NCI-H1694 treated with DMSO at 0.1 percent for 48 hours (cell line): ENCODE data around the gene C17orf67.

Experiments used
- DNase-seq: peaks from one replicate; lab custom pipeline; 2025; lab: John Stamatoyannopoulos, UW

Gene C17orf67, protein sequence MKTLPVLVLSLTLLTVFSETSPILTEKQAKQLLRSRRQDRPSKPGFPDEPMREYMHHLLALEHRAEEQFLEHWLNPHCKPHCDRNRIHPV

DNA sequence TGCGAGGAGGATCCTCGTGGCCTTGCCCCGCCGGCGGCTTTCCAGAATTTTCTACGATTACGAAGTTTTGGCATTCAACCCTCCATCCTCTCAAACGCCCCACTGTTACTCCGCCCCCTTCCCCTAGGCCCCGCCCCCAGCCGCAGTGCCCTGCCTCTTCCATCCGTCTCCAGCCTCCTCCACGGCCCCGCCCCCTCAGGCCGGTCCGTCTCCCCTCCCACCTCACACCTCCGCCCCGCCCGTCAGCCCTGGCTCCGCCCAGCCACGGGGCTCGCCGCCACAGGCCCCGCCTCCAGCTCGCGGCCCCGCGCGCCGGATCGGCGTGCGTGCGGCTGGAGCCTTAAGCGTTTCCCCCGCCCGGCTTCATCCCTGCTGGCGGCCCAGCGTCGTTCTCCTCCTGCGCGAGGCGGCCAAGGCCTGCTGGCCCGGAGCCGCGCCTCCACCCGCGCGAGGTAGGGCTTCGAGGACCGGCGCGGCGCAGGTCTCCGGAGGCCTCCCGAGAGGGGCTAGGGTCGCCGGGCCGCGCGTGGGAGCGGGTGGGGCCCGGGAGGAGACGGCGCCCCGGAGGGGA lies at the start of gene C17orf67, which contains the start of gene DGKE:
Gene C17orf67, minus strand, starts transcription at position 112 of the 571 bp plus-strand sequence. CDS start 18,110 bp downstream, outside the sequence.
Gene DGKE, plus strand, starts transcription at position 343 of the 571 bp plus-strand sequence. CDS start 645 bp downstream, outside the sequence.
- peak; percentile 87 for DNase-seq

DNA sequence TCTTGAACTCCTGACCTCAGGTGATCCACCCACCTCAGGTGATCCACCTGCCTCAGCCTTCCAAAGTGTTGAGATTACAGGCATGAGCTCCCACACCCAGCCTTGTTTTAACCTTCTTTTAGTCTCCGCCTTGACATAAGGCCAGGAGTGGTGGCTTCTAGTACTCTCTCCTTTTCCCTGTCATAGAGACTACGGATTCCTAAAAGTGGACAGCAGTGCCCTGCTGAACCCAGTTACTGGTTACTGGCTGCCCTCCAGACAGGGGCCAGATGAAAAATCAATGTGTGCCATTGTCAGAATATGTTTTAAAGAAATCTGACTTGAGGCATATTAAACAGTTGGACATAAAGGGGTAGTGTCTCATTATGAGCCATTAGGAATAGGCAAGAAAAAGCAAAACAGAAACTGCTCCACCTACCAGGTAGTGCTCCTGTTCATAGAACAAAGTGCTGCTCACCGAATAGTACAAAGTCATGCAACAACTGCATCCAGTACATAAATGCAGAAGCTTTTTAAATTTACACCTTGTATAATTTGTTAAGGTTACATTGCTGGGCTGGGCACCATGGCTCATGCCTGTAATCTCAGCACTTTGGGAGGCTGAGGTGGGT lies 48.1 kb upstream of the C17orf67 start:
- no peak for DNase-seq

GRCh38 chr17:56880571-56880970 lies 46.9 kb upstream of the C17orf67 start:
- DNase-seq, result no peak

- no peak for DNase-seq
These were observed 46.4 kb upstream of the C17orf67 start for GRCh38 chr17:56880133-56880532.

DNA sequence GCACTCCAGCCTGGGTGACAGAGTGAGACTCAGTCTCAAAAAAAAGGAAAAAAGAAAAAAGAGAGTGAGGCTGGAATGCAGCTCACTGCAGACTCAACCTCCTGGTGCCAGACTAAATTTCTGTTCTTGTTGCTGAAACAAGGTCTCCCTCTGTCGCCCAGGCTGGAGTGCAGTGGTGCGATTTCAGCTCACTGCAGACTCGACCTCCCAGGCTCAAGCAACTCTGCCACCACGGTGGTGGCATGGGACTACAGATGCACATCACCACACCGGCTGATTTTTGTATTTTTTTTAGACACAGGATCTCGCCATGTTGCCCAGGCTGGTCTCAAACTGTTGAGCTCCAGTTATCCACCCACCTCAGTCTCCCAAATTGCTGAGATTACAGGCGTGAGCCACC lies 45.6 kb upstream of the C17orf67 start:
- no peak for DNase-seq

GRCh38 chr17:56876766-56877179 lies 43.1 kb upstream of the C17orf67 start:
- DNase-seq, result no peak

DNA sequence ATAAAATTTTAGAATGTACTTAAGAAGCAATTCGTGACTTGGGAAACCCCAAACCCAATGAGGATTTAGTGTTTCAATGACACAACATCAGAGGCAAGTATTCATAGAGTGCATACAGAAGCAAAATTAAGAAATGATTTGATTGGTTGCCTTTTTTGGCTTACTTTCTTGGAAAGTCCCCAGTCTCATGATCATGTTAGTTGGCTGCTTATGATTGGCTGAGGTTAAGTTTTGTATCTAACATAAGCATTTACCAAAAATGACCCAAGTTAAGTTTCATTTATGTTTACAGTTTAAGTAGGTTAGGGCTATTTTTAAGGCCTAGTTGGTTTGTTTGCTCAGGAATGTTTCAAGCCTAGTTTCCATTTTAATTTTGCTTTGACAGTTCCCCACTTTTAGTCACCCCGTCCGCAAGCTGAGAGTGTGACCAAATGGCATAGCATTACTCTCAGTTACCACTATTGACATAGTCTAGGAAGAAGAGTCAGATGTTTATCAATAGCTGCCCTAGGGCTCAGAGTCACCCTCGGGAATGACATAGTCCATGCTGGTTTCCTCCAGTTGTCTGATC lies 36.4 kb upstream of the C17orf67 start:
- no peak for DNase-seq

GRCh38 chr17:56868716-56869115 lies 35.0 kb upstream of the C17orf67 start:
- DNase-seq, result no peak

GRCh38 chr17:56867948-56868376 lies 34.2 kb upstream of the C17orf67 start:
- DNase-seq, result no peak

GRCh38 chr17:56866496-56866895 lies 32.8 kb upstream of the C17orf67 start:
- DNase-seq, result no peak

- no peak for DNase-seq
These were observed 32.4 kb upstream of the C17orf67 start for GRCh38 chr17:56866076-56866475.

- DNase-seq, result no peak
These were observed 30.3 kb upstream of the C17orf67 start for GRCh38 chr17:56863974-56864373.

- DNase-seq, result no peak
These were observed 28.2 kb upstream of the C17orf67 start for GRCh38 chr17:56861899-56862298.

- DNase-seq, result no peak
These were observed 17.3 kb upstream of the C17orf67 start for GRCh38 chr17:56851008-56851407.

DNA sequence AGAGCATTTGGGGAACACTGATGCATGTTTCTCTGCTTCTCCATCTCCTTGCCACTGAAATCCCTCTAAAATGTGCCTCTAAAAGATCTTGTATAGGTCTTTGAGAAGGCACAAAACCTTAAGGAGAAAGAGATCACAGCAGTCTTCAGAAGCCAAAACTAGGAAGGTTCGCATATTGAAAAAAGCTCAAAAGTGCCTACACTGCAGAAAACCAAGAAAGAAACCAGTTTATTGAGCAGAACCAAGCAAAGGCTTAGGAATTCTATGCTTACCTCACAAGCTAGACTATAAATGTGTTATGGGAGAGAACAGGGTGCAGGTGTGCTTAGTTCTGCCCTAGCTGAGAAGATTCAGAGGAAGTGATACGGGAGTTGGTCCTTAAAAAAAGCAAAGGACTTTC lies 16.9 kb upstream of the C17orf67 start:
- no peak for DNase-seq

DNA sequence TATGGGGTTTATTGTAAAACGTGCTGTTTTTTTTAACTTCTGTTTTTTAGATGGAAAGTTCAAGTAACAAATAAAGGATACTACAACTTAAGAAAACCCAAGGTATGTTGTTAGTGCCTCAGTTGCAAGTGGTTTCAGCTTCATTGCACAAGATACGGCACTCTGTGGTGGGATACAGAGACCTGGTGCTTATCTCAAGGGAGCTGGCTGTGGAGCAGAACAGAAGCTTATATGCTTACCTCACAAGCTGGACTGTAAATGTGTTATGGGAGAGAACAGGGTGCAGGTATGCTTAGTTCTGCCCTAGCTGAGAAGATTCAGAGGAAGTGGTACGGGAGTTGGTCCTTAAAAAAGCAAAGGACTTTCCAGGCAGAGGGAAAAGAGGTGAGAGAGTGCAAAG lies 15.4 kb upstream of the C17orf67 start:
- DNase-seq, result no peak

DNA sequence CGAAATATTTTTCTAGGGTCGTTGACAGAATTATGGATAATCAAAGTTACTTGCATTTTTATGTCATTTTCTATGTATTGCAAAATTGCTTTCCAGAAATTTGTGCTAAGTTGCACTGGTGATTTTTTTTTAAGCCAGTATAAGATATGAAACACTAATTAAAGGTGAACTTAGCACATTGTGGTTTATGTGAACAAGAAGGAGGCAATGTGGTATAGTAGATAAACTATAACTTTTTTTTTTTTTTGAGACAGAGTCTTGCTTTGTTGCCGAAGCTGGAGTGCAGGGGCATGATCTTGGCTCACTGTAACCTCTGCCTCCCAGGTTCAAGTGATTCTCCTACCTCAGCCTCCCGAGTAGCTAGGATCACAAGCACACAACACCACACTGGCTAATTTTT lies 13.4 kb upstream of the C17orf67 start:
- no peak for DNase-seq

- DNase-seq, result no peak
These were observed 12.2 kb upstream of the C17orf67 start for GRCh38 chr17:56845934-56846333.

- no peak for DNase-seq
These were observed 8.9 kb upstream of the C17orf67 start for GRCh38 chr17:56842577-56842976.

GRCh38 chr17:56838687-56839086 lies 5.0 kb upstream of the C17orf67 start:
- no peak for DNase-seq

DNA sequence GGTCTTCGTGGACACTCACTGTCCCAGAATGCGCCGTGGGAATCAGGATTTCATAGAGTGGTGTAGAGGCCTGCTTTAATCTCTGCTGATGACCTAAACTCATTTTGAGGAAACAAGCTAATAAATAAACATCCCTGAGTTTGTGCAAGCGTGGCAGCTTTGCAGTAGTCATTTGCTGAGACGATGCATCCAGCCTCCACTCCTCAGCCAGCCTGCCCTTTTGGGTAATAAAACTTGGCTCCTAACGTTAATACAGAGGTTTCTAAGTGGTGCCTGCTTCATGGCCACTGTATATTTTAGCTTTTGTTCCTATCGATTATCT lies 1.5 kb upstream of the C17orf67 start:
- no peak for DNase-seq

- DNase-seq, result no peak
These were observed 902 bp upstream of the C17orf67 start for GRCh38 chr17:56834380-56835263.
